ENCODE measurements around the gene PROCR.

The PROCR gene

GRCh38 chr20:35171753-35172433 is at the start of gene PROCR:
PROCR (plus strand) TSS chr20:35172072; CDS start chr20:35172155, 83 bp downstream.
- TF ChIP-seq CTCF (IDR thresholded peaks at IDR 0.05; ENCODE audit: insufficient read depth, missing control alignments): no peak
- FAIRE-seq (no peak), DNase-seq (ENCODE audit: insufficient read length, low spot score) (no peak)

- DNase-seq (ENCODE audit: insufficient read length, low spot score): no peak
- no peak for FAIRE-seq
- TF ChIP-seq CTCF (IDR thresholded peaks at IDR 0.05; ENCODE audit: insufficient read depth, missing control alignments): no peak
These were observed 49.0 kb upstream of the PROCR start for GRCh38 chr20:35122756-35123405.

GRCh38 chr20:35125753-35126152 is 46.1 kb upstream of the PROCR start:
- no peak for TF ChIP-seq CTCF (IDR thresholded peaks at IDR 0.05; ENCODE audit: insufficient read depth, missing control alignments)
- FAIRE-seq (no peak), DNase-seq (ENCODE audit: insufficient read length, low spot score) (no peak)

GRCh38 chr20:35129647-35130069 is 42.2 kb upstream of the PROCR start:
- DNase-seq (ENCODE audit: insufficient read length, low spot score) (no peak), FAIRE-seq (no peak)
- TF ChIP-seq CTCF (IDR thresholded peaks at IDR 0.05; ENCODE audit: insufficient read depth, missing control alignments): no peak

- no peak for TF ChIP-seq CTCF (IDR thresholded peaks at IDR 0.05; ENCODE audit: insufficient read depth, missing control alignments)
- DNase-seq (ENCODE audit: insufficient read length, low spot score) (no peak), FAIRE-seq (no peak)
These were observed 39.9 kb upstream of the PROCR start for GRCh38 chr20:35131934-35132333.

GRCh38 chr20:35133031-35133430 is 38.8 kb upstream of the PROCR start:
- FAIRE-seq (no peak), DNase-seq (ENCODE audit: insufficient read length, low spot score) (no peak)
- TF ChIP-seq CTCF (IDR thresholded peaks at IDR 0.05; ENCODE audit: insufficient read depth, missing control alignments): no peak

GRCh38 chr20:35133735-35134134 is 38.1 kb upstream of the PROCR start:
- TF ChIP-seq CTCF (IDR thresholded peaks at IDR 0.05; ENCODE audit: insufficient read depth, missing control alignments): no peak
- FAIRE-seq (no peak), DNase-seq (ENCODE audit: insufficient read length, low spot score) (no peak)

All from D721Med (cell line).